Esophagus squamous epithelium (tissue), 4 donors: ENCODE results near the gene SKI.

ENCODE experiments used
- POLR2A ChIP-seq, 4 donors: fragments of 450-650 bp; IDR thresholded peaks; one replicate each; pipeline ENCODE4 v1.6.1; 2017; ENCODE audit warnings: antibody characterized with exemption in 4 of 4, mild to moderate bottlenecking in 4 of 4, moderate library complexity in 3 of 4
- TF ChIP-seq, protein P1 (sequence below), 6 experiments: fragments of 450-650 bp in 4 of 6; fragments of 200-600 bp in 2 of 6; sonication (generic) in 2 of 6; IDR thresholded peaks; one replicate each; pipeline ENCODE4 v1.5.1; 2016 to 2019; ENCODE audit warnings: antibody characterized with exemption in 6 of 6, mild to moderate bottlenecking in 4 of 6, moderate library complexity in 4 of 6

- TF ChIP-seq POLR2A (IDR thresholded peaks at IDR 0.05): no peak
- TF ChIP-seq, protein P1, sequence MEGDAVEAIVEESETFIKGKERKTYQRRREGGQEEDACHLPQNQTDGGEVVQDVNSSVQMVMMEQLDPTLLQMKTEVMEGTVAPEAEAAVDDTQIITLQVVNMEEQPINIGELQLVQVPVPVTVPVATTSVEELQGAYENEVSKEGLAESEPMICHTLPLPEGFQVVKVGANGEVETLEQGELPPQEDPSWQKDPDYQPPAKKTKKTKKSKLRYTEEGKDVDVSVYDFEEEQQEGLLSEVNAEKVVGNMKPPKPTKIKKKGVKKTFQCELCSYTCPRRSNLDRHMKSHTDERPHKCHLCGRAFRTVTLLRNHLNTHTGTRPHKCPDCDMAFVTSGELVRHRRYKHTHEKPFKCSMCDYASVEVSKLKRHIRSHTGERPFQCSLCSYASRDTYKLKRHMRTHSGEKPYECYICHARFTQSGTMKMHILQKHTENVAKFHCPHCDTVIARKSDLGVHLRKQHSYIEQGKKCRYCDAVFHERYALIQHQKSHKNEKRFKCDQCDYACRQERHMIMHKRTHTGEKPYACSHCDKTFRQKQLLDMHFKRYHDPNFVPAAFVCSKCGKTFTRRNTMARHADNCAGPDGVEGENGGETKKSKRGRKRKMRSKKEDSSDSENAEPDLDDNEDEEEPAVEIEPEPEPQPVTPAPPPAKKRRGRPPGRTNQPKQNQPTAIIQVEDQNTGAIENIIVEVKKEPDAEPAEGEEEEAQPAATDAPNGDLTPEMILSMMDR (IDR thresholded peaks at IDR 0.05): no peak
These were observed 66.1 kb downstream of the SKI start for GRCh38 chr1:2294033-2294724.
